Measurements from ENCODE around the gene GAMT.

The GAMT gene

DNA sequence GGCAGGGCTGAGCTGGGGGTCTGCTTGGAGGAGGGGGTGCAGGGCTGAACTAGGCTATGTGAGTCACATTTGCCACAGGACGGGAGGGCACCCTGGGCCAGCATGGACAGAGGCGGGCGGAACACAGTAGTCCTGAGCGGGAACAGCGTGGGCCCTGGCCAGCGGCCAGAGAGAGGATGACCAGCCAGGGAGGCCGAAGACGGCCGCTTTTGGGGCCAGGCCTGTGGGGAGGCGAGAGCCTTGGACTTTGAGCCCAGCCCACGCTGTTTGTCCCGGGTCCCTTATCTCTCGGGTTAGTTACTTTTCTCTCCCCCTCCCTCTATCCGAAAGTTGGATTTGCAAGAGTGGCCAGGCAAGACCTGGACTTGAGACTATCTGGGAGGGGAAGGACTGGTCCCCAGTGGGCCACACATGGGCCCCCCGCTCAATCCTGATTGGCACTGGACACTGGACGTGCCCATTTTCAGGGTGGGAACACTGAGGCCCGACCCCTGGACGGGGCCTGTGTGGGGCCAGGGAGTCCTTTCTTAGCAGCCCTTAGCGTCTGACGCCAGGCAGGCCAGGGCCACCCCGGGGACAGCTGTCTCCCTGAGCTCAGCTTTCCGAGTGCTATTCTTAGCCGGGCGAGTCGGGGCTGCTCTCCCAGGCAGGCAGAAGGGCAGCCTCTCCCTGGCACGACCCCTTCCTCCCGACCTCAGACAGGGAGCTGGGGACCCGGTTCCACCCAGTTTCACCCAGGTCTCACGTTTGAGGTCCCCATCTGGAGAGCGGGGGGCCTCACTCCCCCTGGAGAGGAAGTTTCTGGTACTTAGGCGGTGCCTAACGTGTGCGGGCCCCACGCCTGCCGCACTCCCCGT lies 833 bp downstream of the GAMT start:
- no peak for DNase-seq (ENCODE audit: low read depth in 3 of 3)

DNA sequence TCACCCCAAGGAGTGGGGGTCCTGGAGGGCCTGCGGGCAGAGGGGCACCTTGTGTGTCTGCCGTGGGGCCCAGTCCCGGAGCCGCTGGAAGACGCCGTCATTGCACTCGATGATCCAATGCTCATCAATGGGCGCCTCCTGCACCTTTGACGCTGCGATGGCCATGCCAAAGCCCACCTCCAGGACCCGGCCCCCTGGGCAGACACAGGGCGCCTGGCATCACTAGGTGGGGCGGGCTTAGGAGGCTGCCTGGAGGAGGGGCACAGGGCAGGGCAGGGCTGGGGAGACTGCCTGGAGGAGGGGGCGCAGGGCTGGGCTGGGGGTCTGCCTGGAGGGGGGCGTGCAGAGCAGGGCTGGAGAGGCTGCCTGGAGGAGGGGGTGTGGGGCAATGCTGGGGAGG lies 1.6 kb downstream of the GAMT start:
- DNase-seq (ENCODE audit: low read depth in 3 of 3): no peak

GRCh38 chr19:1399079-1399478 lies 2.3 kb downstream of the GAMT start:
- DNase-seq (ENCODE audit: low read depth in 3 of 3): no peak

GRCh38 chr19:1397838-1398237 lies 3.5 kb downstream of the GAMT start:
- DNase-seq (ENCODE audit: low read depth in 3 of 3): no peak

DNA sequence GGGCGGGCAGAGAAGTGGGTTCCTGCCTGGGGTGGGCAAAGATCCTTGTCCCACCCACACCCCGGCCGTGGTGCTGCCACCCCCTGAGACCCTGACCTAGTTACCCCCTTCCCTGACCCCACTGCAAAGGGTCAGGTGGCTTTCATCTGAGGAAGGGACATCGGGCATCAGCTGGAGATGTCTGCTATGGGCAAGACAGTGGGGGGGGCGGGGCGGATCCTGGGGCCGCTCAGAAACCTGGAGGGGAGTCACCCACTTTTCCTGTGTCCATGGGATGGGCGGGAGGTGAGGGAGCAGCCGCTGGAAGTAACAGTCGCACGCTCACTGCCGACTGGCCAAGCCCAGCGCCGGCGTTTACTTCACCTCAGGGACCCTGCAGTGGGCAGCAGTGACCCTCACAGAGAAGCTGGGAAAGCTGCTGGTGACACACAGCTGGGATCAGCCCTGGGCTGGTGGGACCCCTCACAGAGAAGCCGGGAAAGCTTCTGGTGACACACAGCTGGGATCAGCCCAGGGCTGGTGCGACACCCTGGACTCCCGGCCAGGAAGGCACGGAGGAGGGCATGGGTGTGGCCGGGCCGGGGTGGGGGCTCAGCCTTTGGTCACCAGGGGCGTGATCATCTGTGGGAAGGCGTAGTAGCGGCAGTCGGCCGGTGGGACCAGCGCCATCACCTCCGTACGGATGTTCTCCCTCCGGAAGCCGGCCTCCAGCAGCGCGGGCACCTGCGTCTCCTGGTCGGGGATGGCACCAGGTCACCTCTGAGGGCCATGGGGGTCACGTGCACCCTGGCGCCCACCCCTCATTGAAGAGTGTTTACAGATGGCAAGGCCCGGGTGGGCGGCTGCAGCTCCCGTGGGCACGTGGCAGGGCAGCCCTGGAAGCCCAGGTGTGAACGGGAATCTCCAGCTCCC lies 4.3 kb downstream of the GAMT start:
- no peak for DNase-seq (ENCODE audit: low read depth in 3 of 3)

- no peak for DNase-seq (ENCODE audit: low read depth in 3 of 3)
Measured at GRCh38 chr19:1396019-1396767, 5.1 kb downstream of the GAMT start.

GRCh38 chr19:1395194-1396018 lies 5.9 kb downstream of the GAMT start:
- no peak for DNase-seq (ENCODE audit: low read depth in 3 of 3)

DNA sequence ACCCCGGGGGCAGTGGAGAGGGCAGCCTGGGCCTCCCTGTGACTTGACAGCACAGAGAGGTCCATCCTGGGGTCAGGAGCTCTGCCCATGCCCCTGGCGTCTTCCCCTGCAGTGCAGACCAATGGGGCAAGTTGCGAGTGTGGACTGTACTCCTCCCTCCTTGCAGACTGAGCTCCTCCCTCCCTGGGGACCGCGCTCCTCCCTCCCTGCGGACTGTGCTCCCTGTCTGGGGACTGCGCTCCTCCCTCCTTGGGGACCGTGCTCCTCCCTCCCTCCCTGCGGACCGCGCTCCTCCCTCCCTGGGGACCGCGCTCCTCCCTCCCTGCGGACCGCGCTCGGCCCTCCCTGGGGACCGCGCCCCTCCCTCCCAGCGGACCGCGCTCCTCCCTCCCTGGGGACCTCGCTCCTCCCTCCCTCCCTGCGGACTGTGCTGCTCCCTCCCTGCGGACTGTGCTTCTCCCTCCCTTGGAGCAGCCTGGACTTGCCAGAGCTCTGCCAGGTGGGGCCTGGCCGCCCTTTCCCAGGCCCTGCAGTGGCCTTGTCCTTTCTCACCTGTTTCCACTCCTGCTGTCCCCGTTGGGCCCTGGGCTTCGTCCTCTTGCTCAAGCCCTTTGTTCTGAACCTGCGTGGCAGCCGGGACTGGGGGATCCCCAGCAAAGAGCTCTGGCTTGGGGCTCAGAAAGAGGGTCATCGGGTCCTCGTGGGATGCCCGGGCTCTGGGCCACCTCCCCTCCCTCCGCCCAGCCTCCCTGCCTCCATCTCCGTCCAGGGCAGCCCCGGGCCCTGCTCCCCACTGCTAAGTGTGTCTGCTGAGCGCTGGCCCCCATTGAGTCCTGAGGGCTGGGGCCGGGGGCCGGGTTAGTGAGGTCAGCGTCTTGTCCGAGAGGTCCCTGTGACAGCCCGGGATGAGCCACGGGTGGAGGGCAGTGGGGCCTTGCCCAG lies 6.8 kb downstream of the GAMT start:
- DNase-seq (ENCODE audit: low read depth in 3 of 3): no peak

DNA sequence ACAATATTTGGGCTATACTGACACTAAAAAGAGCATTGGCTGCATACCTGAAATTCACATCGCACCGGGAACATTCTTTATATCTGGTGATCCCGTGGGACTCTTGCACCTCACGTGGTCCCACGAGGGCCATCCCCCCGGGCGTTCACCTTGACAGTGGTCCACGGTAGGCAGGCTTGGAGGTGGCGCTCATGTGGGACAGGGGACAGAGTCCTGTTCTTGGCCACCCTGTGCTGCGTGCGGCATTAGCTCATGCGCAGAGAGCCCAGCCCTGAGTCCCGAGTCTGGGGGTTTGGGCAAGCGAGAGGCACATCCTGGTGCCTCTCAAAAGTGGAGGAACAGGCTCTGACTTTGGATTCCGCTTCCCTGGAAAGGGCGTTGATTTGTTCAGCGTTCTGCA lies 7.5 kb downstream of the GAMT start:
- DNase-seq (ENCODE audit: low read depth in 3 of 3): no peak

DNA sequence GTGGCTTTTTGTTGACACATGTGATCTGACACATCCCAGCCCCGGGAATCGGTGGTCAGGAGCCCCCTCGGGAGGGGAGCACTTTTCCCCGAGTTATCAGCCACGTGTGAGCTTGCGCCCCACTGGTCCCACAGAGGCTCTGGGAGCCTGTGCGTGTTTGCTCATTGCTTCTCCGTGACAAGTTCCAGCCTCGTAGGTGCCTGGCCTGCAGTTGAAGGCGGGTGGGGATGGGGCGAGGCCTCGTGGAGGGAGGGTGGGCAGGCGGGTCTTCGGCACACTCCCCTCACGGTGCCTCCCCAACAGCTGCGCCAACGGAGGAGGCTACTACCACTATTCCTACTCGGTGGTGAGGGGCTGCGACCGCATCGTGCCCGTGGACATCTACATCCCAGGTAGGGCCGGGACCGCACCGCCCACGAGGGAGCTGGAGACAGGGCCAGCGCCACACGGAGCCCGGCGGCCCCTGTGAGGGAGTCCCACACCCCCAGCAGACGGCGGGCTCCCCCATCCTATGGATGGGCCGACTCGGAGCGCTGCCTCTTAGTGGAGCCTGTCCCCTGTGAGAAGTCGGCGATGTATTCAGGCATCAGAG lies 8.3 kb downstream of the GAMT start:
- no peak for DNase-seq (ENCODE audit: low read depth in 3 of 3)

GRCh38 chr19:1392407-1392806 lies 8.9 kb downstream of the GAMT start:
- DNase-seq (ENCODE audit: low read depth in 3 of 3): no peak

DNA sequence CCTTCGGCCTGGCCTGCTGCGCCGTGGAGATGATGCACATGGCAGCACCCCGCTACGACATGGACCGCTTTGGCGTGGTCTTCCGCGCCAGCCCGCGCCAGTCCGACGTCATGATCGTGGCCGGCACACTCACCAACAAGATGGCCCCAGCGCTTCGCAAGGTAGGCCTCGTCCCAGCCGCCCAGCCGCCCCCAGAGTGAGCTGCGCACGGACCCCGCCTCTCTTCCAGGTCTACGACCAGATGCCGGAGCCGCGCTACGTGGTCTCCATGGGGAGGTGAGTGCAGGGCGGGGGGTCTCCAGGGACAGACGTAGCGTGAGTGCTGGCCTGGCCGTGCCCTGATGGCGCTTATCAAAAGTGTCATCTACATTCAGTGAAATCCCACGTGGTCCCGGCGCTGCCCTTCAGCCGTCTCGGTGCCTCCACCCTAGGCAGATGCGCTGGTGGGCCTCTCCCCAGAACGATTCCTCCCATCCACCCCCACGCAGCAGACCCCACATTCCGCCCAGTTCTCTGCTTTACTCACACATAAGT lies 10.4 kb downstream of the GAMT start:
- no peak for DNase-seq (ENCODE audit: low read depth in 3 of 3)

DNA sequence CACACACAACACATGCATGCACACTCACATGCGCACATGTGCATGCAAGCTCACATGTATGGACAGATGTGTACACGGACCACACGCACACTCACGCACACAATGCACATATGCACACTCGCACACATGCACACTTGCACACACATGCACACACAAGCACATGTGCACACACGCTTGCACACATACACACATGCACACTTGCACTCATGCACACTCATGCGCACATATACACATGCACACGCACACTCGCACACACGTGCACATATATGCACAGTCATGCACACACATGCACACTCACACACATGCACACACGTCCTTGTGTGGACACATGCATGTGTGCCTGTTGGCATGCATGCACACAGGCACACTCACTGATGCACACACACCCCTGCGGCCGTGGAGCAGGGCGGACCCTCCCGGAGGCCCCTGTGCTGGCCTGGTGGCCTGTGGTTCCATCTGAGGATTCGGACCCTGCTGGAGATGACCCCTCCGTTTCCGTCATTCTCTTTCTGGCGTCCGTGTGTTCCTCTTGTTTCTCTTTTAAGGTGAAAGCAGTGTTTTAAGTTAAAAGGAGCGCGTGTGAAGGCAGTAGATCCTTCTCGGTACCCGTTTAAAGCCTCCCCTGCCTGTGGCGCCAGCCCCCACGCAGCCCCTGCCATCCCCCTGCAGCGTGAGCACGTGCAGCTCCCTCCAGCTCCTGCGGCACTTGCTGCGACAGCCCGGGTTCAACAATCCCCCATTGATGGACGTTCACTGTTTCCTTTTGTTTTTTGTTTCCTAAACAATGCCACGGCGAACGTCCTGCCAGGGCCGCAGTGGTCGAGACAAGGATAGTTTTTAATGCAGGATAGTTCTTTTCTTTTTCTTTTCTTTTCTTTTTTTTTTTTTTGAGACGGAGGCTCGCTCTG lies 12.1 kb downstream of the GAMT start:
- no peak for DNase-seq (ENCODE audit: low read depth in 3 of 3)

GRCh38 chr19:1388637-1389026 lies 12.7 kb downstream of the GAMT start:
- DNase-seq (ENCODE audit: low read depth in 3 of 3): no peak

GRCh38 chr19:1387684-1388636 lies 13.4 kb downstream of the GAMT start:
- no peak for DNase-seq (ENCODE audit: low read depth in 3 of 3)

DNA sequence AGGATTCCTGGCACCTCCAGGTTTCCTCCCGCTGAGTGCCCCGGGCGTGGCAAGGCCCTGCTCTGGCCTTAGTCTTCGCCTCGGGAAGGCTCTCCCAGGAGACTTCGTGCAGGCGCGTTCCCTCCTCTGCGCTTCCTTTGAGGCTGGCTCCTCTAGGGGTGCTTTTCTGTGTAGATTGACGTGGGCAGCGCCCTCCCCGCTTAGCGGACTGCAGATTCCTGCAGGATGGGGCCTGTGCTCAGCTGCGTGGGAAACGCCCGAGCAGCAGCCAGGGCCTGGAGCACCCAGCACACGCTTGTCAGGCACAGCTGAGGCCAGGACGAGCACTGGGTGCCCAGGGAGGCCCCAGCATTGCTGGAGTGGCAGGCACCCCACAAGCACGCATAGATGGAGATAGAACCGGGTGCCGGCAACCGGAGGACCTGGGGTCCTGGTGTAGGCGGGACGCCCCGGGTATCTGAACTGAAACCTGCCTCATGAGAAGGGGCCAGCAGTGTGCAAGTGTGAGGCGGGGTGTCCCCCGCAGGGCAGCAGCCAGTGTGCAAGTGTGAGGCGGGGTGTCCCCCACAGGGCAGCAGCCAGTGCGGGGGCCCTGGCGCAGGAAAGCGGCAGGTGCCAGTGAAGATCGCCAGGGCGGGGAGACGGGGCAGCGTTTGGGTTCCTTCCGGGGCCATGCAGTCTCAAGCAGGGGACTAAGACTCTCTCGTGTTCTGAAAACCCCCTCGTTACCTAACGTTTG lies 14.2 kb downstream of the GAMT start:
- DNase-seq (ENCODE audit: low read depth in 3 of 3): no peak

DNA sequence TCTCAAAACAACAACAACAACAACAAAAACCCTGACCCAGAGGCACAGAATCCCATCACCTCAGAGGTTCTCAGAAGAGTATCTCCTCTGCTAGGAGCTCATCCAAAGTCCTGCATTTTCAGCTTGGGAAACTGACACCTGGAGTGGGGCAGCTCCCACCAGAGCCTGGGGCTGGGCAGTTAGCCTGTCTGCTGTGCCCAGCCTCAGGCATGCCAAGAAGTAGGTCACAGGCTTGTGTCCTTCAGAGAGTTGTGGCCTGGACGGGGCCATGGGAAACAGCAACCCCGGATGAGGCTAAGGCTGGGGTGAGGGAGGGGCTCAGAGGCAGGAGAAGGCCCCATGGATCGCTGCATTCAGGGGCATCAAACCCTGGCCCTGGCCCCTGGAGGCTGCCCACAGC lies 15.5 kb downstream of the GAMT start:
- DNase-seq (ENCODE audit: low read depth in 3 of 3): no peak

Data from stimulated activated CD4-positive, alpha-beta T cell treated with anti-CD3 and anti-CD28 coated beads, TNF-alpha, amount 100 ng/mL, for 48 hours (primary cell).